GM12875 (cell line): Measurements from ENCODE around the gene GALK1.

Experiments used
- H3K4me3 ChIP-seq: one replicate; pipeline ENCODE4 v1.5.1; 2011; ENCODE audit warnings: low read depth, low read length, control low read depth
- CTCF ChIP-seq: IDR thresholded peaks from 2 replicates; pipeline ENCODE4 v1.5.1; 2011; ENCODE audit warnings: low read depth, mild to moderate bottlenecking, control low read depth, inconsistent platforms, low read length, moderate library complexity, borderline replicate concordance; ENCODE audit not compliant: insufficient read depth

GALK1 gene

GRCh38 chr17:75734674-75735294, 30.2 kb downstream of the GALK1 start:
- H3K4me3 ChIP-seq = no peak overlapping the region
- TF ChIP-seq CTCF = no peak

GRCh38 chr17:75733471-75733870, 31.5 kb downstream of the GALK1 start:
- H3K4me3 ChIP-seq = no peak overlapping the region
- no peak for TF ChIP-seq CTCF

GRCh38 chr17:75731716-75732498, 33.1 kb downstream of the GALK1 start:
- no peak for TF ChIP-seq CTCF
- no peak overlapping the region for H3K4me3 ChIP-seq

- H3K4me3 ChIP-seq = no peak overlapping the region
- no peak for TF ChIP-seq CTCF
These were observed 33.8 kb downstream of the GALK1 start for GRCh38 chr17:75731086-75731715.

- no peak for TF ChIP-seq CTCF
- H3K4me3 ChIP-seq = no peak overlapping the region
These were observed 34.9 kb downstream of the GALK1 start for GRCh38 chr17:75730065-75730464.

- no peak overlapping the region for H3K4me3 ChIP-seq
- no peak for TF ChIP-seq CTCF
These were observed 35.6 kb downstream of the GALK1 start for GRCh38 chr17:75729351-75729750.

- H3K4me3 ChIP-seq = no peak overlapping the region
- TF ChIP-seq CTCF = no peak
These were observed 37.6 kb downstream of the GALK1 start for GRCh38 chr17:75727391-75727790.
